ENCODE results near the gene LDLRAD3.

GRCh38 chr11:35911013-35911412 is 32.8 kb upstream of the LDLRAD3 start:
- TF ChIP-seq CTCF (IDR thresholded peaks at IDR 0.05; ENCODE audit: low read depth, low read length, poor library complexity, severe bottlenecking) (no peak), EZH2phosphoT487 (IDR thresholded peaks at IDR 0.05; ENCODE audit: borderline replicate concordance, low read length) (no peak)

Measured in DOHH2 (cell line).